IMR-90 (cell line): ENCODE data around the gene BAD. TPM values are rescaled to one million over a fixed set of nuclear protein-coding genes. Genes with fewer than 3 reads are reported as not detected.

Experiments used
- ATAC-seq: fragments of 200-7000 bp; cut with Tn5 transposase; 2 replicates; pipeline ENCODE4 v1.9.1; 2020; ENCODE audit warnings: low read depth, mild to moderate bottlenecking, moderate library complexity
- BruUV-seq: library from RNA; stranded (reverse); fragments of 400-500 nt; replicated peaks from 2 replicates; lab custom pipeline; 2021; lab: Mats Ljungman, UMichigan
- CTCF ChIA-PET: fragments of 300-600 bp; formaldehyde crosslinking; extraction: SDS; loops from one replicate; lab custom pipeline; 2021; ENCODE audit warnings: antibody characterized with exemption; lab: Yijun Ruan, JAX
- POLR2A ChIA-PET: fragments of 300-600 bp; sonication (Branson Sonifier 250); formaldehyde crosslinking; loops from one replicate; lab custom pipeline; 2022; ENCODE audit warnings: antibody characterized with exemption; ENCODE audit not compliant: unreplicated experiment; lab: Charles Lee
- DNase-seq: peaks from one replicate; pipeline ENCODE4 v3.0.0; 2013
- H2AFZ ChIP-seq: replicated peaks from 2 replicates; pipeline ENCODE3; 2013; ENCODE audit warnings: low read length, mild to moderate bottlenecking; ENCODE audit not compliant: poor library complexity
- H2AK5ac ChIP-seq: 2 replicates; pipeline ENCODE4 v1.6.1; 2013; ENCODE audit warnings: low read depth, low read length, inconsistent platforms
- H2AK9ac ChIP-seq: replicated peaks from 2 replicates; pipeline ENCODE3; 2013; ENCODE audit warnings: mild to moderate bottlenecking, low read depth, low read length, moderate library complexity; ENCODE audit not compliant: poor library complexity
- H2BK120ac ChIP-seq: 2 replicates; pipeline ENCODE4 v1.6.1; 2013; ENCODE audit warnings: low read depth, low read length, inconsistent platforms
- H2BK15ac ChIP-seq: 3 replicates; pipeline ENCODE4 v1.6.1; 2013; ENCODE audit warnings: low read depth, low read length, inconsistent platforms
- H2BK20ac ChIP-seq: 2 replicates; pipeline ENCODE4 v1.6.1; 2013; ENCODE audit warnings: low read depth, mild to moderate bottlenecking, inconsistent platforms, low read length, moderate library complexity
- H2BK5ac ChIP-seq: 2 replicates; pipeline ENCODE4 v1.6.1; 2013; ENCODE audit warnings: mild to moderate bottlenecking, low read depth, low read length, inconsistent platforms; ENCODE audit not compliant: poor library complexity, severe bottlenecking
- H3K14ac ChIP-seq: replicated peaks from 2 replicates; pipeline ENCODE4 v1.6.1; 2013; ENCODE audit warnings: low read depth, low read length, inconsistent platforms
- H3K18ac ChIP-seq: 2 replicates; pipeline ENCODE4 v1.6.1; 2013; ENCODE audit warnings: low read depth, low read length, control low read depth
- H3K23ac ChIP-seq: 2 replicates; pipeline ENCODE4 v1.6.1; 2013; ENCODE audit warnings: low read depth, low read length, inconsistent platforms
- H3K27ac ChIP-seq: 2 replicates; pipeline ENCODE4 v1.5.1; 2013; ENCODE audit warnings: mild to moderate bottlenecking, control low read depth, low read length; ENCODE audit not compliant: insufficient read depth
- H3K27me3 ChIP-seq: 2 replicates; pipeline ENCODE4 v1.6.1; 2013; ENCODE audit warnings: low read length; ENCODE audit not compliant: control insufficient read depth, insufficient read depth
- H3K36me3 ChIP-seq: 2 replicates; pipeline ENCODE4 v1.6.1; 2013; ENCODE audit warnings: low read length, mixed read lengths; ENCODE audit not compliant: control insufficient read depth, insufficient read depth
- H3K4ac ChIP-seq: 2 replicates; pipeline ENCODE4 v1.6.1; 2013; ENCODE audit warnings: low read depth, low read length, inconsistent platforms
- H3K4me1 ChIP-seq: 2 replicates; pipeline ENCODE4 v1.6.1; 2013; ENCODE audit warnings: low read length, mixed read lengths; ENCODE audit not compliant: control insufficient read depth, insufficient read depth
- H3K4me2 ChIP-seq: 2 replicates; pipeline ENCODE4 v1.6.1; 2013; ENCODE audit warnings: low read depth, mild to moderate bottlenecking, control low read depth, low read length, moderate library complexity
- H3K4me3 ChIP-seq: 2 replicates; pipeline ENCODE4 v1.5.1; 2013; ENCODE audit warnings: low read depth, mild to moderate bottlenecking, control low read depth, low read length, moderate library complexity; ENCODE audit not compliant: insufficient read depth
- H3K56ac ChIP-seq: 2 replicates; pipeline ENCODE4 v1.6.1; 2013; ENCODE audit warnings: low read length, inconsistent platforms; ENCODE audit not compliant: insufficient read depth; ENCODE audit errors: extremely low read depth
- H3K79me1 ChIP-seq, 2 experiments: 2 replicates each; pipeline ENCODE4 v1.6.1; 2013; ENCODE audit warnings: low read length in 2 of 2, inconsistent platforms in 1 of 2, low read depth in 1 of 2
- H3K9ac ChIP-seq: 2 replicates; pipeline ENCODE4 v1.6.1; 2013; ENCODE audit warnings: low read depth, low read length, control low read depth
- H3K9me1 ChIP-seq: 2 replicates; pipeline ENCODE4 v1.6.1; 2013; ENCODE audit warnings: low read length, inconsistent platforms; ENCODE audit not compliant: insufficient read depth
- H3K9me3 ChIP-seq: 2 replicates; pipeline ENCODE4 v1.6.1; 2013; ENCODE audit warnings: low read length; ENCODE audit not compliant: control insufficient read depth, insufficient read depth
- H4K20me1 ChIP-seq: 2 replicates; pipeline ENCODE4 v1.6.1; 2013; ENCODE audit warnings: low read length, inconsistent platforms; ENCODE audit not compliant: insufficient read depth
- H4K5ac ChIP-seq: 2 replicates; pipeline ENCODE4 v1.6.1; 2013; ENCODE audit warnings: mild to moderate bottlenecking, low read depth, low read length, control low read depth
- H4K8ac ChIP-seq, 2 experiments: 2 replicates each; pipeline ENCODE4 v1.6.1; 2013; ENCODE audit warnings: low read depth in 2 of 2, low read length in 2 of 2, control low read depth in 1 of 2, inconsistent platforms in 1 of 2
- H4K91ac ChIP-seq: 2 replicates; pipeline ENCODE4 v1.6.1; 2013; ENCODE audit warnings: low read depth, low read length, inconsistent platforms; ENCODE audit not compliant: insufficient read depth
- BHLHE40 ChIP-seq: fragments of 150-350 bp; IDR thresholded peaks from 2 replicates; pipeline ENCODE4 v1.6.1; 2016; ENCODE audit warnings: mild to moderate bottlenecking, low read depth, low read length
- CEBPB ChIP-seq: IDR thresholded peaks from 2 replicates; pipeline ENCODE4 v1.6.1; 2012; ENCODE audit warnings: low read depth, low read length, improper control_type of control experiment
- CHD1 ChIP-seq: IDR thresholded peaks from 2 replicates; pipeline ENCODE4 v1.6.1; 2012; ENCODE audit warnings: low read depth, low read length, improper control_type of control experiment
- ELK1 ChIP-seq: fragments of 150-350 bp; IDR thresholded peaks from 2 replicates; pipeline ENCODE4 v1.6.1; 2016; ENCODE audit warnings: low read depth, mild to moderate bottlenecking, low read length, moderate library complexity, borderline replicate concordance
- FOS ChIP-seq: fragments of 150-350 bp; IDR thresholded peaks from 2 replicates; pipeline ENCODE4 v1.6.1; 2016; ENCODE audit warnings: low read depth, low read length
- MAFK ChIP-seq: IDR thresholded peaks from 2 replicates; pipeline ENCODE4 v1.6.1; 2012; ENCODE audit warnings: low read depth, low read length, improper control_type of control experiment
- MXI1 ChIP-seq: IDR thresholded peaks from 2 replicates; pipeline ENCODE4 v1.6.1; 2012; ENCODE audit warnings: low read depth, mild to moderate bottlenecking, low read length, moderate library complexity, borderline replicate concordance
- NFE2L2 ChIP-seq: fragments of 150-350 bp; IDR thresholded peaks from 2 replicates; pipeline ENCODE4 v1.6.1; 2016; ENCODE audit warnings: low read depth, mild to moderate bottlenecking, low read length
- POLR2A ChIP-seq: IDR thresholded peaks from 2 replicates; pipeline ENCODE4 v1.6.1; 2012; ENCODE audit warnings: mild to moderate bottlenecking, low read depth, low read length
- RAD21 ChIP-seq: IDR thresholded peaks from 2 replicates; pipeline ENCODE4 v1.6.1; 2012; ENCODE audit warnings: low read length, improper control_type of control experiment
- RCOR1 ChIP-seq: IDR thresholded peaks from 2 replicates; pipeline ENCODE4 v1.6.1; 2012; ENCODE audit warnings: mild to moderate bottlenecking, low read length, improper control_type of control experiment; ENCODE audit not compliant: insufficient replicate concordance
- RFX5 ChIP-seq: IDR thresholded peaks from 2 replicates; pipeline ENCODE4 v1.8.0; 2012; ENCODE audit warnings: low read depth, mild to moderate bottlenecking, low read length, moderate library complexity
- USF2 ChIP-seq: fragments of 150-350 bp; IDR thresholded peaks from 2 replicates; pipeline ENCODE4 v1.6.1; 2017; ENCODE audit warnings: mild to moderate bottlenecking, antibody characterized with exemption, low read length, low read depth
- WGBS, 2 experiments: methylation state at CpG; one replicate each; pipeline versions ENCODE4 v1.1.5 to v1.1.7; 2013; ENCODE audit warnings: missing lambda C conversion rate in 2 of 2; ENCODE audit not compliant: insufficient read length in 1 of 2; ENCODE audit errors: extremely low coverage in 2 of 2; 5-methylcytosine and 5-hydroxymethylcytosine counted together
- dilution Hi-C: fragments of 300-500 bp; cut with HindIII; formaldehyde crosslinking; loops from one replicate; pipeline ENCODE4 v1.14.3; 2018; ENCODE audit warnings: low sequenced_read_pairs; ENCODE audit not compliant: unreplicated experiment
- in situ Hi-C: fragments of 300-500 bp; cut with MboI; formaldehyde crosslinking; loops from 3 replicates; pipeline ENCODE4 v1.14.3; 2019; ENCODE audit warnings: low sequenced_read_pairs, inconsistent platforms, mixed read lengths
- intact Hi-C: fragments of 100-400 bp; cut with micrococcal nuclease; formaldehyde crosslinking; loops from 2 replicates; pipeline ENCODE4 v1.10.0; 2022
- polyA plus RNA-seq, 3 experiments: library from polyadenylated mRNA; depleted of rRNA; stranded (reverse); fragments of >200 nt; gene quantifications; 2 replicates each; pipeline ENCODE4 v1.2.3, GENCODE V29; 2012; ENCODE audit warnings: low replicate concordance in 1 of 3
- total RNA-seq: library from RNA; depleted of rRNA; stranded (reverse); fragments of >200 nt; gene quantifications from 2 replicates; pipeline ENCODE4 v1.2.3, GENCODE V29; 2012

BAD gene
- total and polyA plus RNA-seq, 2 of the 4 experiments (the other 2 are of a cell fraction), result 30.3 to 68.0 TPM

GRCh38 chr11:64263947-64264317 is 20.5 kb downstream of the BAD start:
- Histone ChIP-seq H3K27ac (no peak overlapping the region), H2AFZ (no peak overlapping the region), H3K36me3 (peaks cover 48% of the 10 kb centered on the region), H3K9me1 (0 out of 2 replicates have a peak, but pooled peaks cover 5% of the 10 kb centered on the region), H4K20me1 (no peaks in the 10 kb centered on the region), H3K9me3 (no peaks in the 10 kb centered on the region), H2AK9ac (peak overlapping the region; percentile 35), H3K23ac (no peak overlapping the region), H4K8ac (no peak overlapping the region), H3K56ac (no peak overlapping the region), H3K4ac (no peak overlapping the region), H3K4me1 (peaks cover 16% of the 10 kb centered on the region), H4K91ac (no peak overlapping the region), H2AK5ac (no peak overlapping the region), H3K14ac (no peak overlapping the region), H3K18ac (no peak overlapping the region), H2BK5ac (no peak overlapping the region), H3K4me3 (no peak overlapping the region), H4K5ac (no peak overlapping the region), H2BK120ac (no peak overlapping the region), H3K9ac (no peak overlapping the region), H3K27me3 (no peaks in the 10 kb centered on the region), H2BK15ac (no peak overlapping the region), H2BK20ac (no peak overlapping the region), H3K79me1 (peaks cover 7 to 37% of the 10 kb centered on the region in 2 experiments; a peak in 2 of 4 replicates), H3K4me2 (no peak overlapping the region)
- DNase-seq (no peak), ATAC-seq (no peak)
- in situ Hi-C loops, result no loop called here
- dilution Hi-C loops, result no loop called here
- 93% methylated on average over 4 of the region's 8 CpGs; no CpG with 5 or more reads in 1 of the 2 experiments for WGBS, 2 experiments
- BruUV-seq, result no TSS peak
- ChIA-PET POLR2A (interaction anchor here (0.5 kb wide), 1 partner anchor 11 kb away, joined by 3 read pairs; no protein-coding TSS in a partner anchor), CTCF (no interaction called here)
- TF ChIP-seq BHLHE40, result no peak
- TF ChIP-seq USF2, result no peak
- no peak for TF ChIP-seq FOS
- no peak for TF ChIP-seq ELK1
- TF ChIP-seq MAFK, result no peak
- no peak for TF ChIP-seq CEBPB
- TF ChIP-seq POLR2A, result no peak
- TF ChIP-seq NFE2L2, result no peak
- no peak for TF ChIP-seq MXI1
- TF ChIP-seq CHD1, result no peak
- no peak for TF ChIP-seq RAD21
- no peak for TF ChIP-seq RCOR1
- no peak for TF ChIP-seq RFX5
- intact Hi-C loops, result no loop called here
